Stimulated activated CD4-positive, alpha-beta T cell treated with anti-CD3 and anti-CD28 coated beads, Interleukin-12 subunit alpha, Interleukin-12 subunit beta, amount 100 ng/mL, for 48 hours (primary cell): ENCODE data around the gene RIC8A.

Experiments
- DNase-seq, 3 donors: peaks; one replicate each; pipeline ENCODE4 v3.0.0-alpha.2; 2020; ENCODE audit warnings: low read depth in 2 of 3, low spot score in 1 of 3

The RIC8A gene

DNA sequence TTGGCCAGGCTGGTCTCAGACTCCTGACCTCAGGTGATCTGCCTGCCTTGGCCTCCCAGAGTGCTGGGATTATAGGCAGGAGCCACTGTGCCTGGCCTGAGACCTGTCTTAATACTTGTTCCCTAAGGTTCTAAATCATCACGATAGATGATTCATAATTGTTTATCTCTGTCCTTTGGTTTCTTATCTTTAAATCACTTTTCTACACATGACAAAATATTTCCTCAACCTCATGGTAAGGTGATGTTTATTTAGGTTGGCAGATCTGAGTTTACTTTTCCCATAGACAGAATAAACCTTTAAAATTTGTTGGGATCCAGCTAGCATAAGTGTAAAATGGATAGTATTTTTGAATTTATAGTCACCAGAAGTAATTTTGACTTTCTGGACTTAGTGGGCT lies 32.8 kb downstream of the RIC8A start:
- DNase-seq = no peak

- no peak for DNase-seq
These were observed 34.1 kb downstream of the RIC8A start for GRCh38 chr11:241634-242033.

DNA sequence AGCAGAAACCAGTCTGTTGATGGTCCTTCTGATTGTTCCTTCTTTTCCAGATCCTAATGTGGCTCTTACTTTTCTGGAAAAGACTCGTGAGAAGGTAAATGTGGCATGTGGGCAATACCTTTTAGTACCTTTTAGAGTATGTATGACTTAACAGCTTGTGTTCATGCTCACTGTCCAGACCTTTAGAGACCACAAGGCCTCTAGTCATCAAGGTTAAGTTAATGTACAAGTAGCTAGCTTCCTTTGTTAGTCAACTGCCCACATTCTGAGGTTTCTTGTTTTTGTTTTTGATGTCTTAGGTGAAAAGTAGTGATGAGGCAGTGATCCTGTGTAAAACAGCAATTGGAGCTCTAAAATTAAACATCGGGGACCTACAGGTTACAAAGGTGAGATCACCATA lies 36.9 kb downstream of the RIC8A start:
- no peak for DNase-seq

- no peak for DNase-seq
These were observed 41.6 kb downstream of the RIC8A start for GRCh38 chr11:249062-249461.

DNA sequence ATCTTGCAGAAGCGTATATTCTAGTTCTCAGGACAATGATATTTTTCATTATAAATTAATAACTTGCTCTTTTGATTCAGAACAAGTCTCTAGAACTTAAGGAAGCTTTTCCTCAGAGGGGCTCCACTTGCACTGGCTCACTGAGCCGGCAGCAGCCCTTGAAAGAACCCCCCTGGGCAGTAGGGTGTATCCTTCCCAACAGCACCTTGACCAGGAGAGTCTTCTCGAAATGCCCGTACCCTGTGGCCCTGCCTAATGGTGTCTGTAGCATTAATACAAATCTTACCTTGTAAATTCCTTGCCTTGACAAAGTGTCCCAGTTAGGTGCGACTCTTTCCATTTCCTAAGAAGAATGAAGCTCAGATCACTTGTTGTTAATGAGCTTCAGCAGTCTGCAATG lies 42.8 kb downstream of the RIC8A start:
- DNase-seq = no peak

DNA sequence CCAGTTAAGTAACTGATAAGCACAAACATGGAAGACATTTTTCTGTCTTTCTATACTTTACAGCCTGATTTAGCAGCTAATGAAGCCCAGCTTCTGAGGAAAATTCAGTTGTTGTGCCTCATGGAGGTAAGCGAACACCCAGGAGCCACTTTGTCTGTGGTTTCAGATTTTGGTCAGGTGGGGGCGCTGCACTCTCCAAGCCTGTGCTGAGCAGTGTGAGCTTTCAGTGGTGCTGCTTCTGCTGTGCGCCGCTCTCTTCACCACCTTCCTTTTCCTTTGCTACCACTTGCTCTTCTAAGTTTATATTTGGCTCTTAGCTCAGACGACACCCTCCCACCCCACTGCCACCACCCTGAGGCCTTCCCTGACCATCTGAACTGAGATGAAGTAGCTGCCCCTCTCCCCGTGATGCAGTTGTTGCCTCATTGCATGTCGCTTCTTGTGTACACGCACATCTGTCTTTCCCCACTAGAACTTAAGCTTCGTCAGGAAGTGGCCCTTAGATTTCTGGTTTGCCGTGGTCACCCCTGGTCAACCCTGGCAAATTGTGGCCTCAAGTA lies 43.3 kb downstream of the RIC8A start:
- DNase-seq = peak; percentile 64 to 80 (median 65)

GRCh38 chr11:251550-251949 lies 44.0 kb downstream of the RIC8A start:
- DNase-seq = no peak

GRCh38 chr11:252666-253065 lies 45.2 kb downstream of the RIC8A start:
- DNase-seq = no peak

DNA sequence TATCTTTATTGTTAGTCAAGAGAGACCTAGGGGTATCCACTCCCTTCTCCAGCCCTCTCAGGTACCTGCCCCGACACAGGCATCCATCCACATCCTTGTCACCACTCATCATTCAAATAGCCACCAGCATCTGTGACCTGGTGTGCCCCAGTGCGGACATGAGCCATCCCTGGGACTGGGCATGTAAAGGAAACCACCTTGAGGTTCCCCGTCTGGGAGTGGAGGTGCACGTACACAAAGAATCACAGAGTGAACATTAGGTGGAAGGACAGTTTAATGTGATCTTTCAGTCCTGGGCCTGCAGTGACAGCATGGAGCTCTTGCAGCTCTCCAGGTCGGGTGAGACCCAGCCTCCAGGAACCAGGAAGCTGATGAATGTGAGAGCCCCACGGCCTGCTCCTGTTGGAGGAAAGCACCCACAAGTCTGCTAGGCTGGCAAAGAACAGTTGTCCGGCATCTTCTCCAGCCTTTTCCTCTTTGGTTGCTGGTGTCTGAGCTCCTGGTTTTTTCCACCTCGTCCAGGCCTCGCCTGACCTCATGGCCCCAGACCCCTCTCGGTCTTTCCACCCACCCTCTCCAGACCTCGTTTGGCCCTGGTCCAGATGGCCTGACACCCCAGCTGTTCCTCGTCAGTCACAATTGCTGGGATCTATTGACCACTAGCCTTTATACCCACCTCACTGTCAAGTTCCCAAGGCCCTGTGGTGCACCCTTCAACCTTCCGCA lies 45.8 kb downstream of the RIC8A start:
- no peak for DNase-seq

- no peak for DNase-seq
These were observed 46.4 kb downstream of the RIC8A start for GRCh38 chr11:253886-254270.

DNA sequence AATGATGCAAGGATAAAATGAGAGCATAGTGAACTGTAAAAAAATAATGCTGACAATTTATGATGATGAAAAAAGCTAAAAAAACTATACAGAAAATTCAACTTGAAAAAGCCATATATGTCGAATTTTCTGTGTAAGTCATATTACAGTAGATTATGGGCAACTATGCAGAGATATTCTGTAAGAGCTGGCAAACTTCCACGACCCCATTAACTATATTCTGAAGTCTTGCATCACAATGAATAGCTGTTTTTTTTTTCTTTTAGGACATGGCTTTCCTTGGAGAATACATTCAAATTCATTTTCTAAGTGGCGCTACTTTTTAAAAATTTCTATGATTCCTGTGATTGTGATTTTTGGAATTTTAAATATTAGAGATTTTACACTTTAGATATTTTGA lies 47.7 kb downstream of the RIC8A start:
- no peak for DNase-seq

DNA sequence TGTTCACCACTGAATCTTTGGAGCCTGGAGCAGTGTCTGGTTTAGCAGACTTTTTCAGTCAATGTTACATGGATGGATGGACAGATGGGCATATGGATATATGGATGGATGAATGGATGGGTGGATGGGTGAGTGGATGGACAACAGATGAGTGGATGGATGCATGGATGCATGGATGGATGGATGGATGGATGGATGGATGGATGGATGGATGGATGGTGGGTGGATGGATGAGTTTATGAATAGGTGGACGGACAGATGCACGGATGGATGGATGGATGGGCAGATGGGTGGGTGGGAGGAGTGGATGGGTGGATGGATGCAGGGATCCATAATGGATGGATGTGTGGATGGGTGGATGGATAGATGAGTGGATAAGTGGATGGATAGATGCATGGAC lies 48.3 kb downstream of the RIC8A start:
- no peak for DNase-seq

DNA sequence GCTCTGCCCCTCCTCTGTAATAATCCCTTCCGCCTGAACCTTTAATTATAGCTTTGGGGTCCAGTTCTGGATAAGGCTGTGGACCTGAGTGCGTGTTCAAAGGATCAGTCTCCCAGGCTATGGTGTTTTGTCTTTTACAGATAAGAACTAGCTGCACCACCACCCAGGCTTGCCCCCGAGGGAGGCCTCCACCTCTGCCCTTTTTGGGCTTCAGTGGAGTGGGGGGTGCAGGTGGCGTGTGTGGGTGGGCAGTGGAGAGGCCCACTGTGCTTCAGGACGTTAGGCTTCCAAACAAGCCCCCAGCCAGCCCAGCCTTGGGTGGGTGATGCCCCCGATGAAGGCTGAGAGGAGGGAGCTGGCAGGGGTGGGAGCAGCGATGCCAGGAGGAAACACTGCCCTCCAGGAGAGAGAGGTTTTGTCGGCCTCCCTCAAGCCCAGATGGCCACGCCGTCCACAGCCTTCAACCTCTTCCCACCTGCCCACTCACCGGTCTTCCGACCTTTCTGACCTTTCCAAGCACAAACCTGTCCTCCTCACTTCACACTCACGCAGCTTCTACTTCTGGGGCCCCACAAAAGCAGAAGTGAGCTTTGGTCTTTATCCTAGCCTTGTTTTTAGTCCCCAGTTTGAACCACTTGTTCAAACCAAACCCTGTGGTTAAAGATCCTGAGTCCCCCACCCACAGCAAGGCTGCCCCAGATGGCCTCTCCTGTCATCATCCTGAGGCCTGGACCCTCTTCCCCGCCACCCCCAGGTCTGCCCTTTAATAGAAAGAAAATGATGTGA lies 49.6 kb downstream of the RIC8A start:
- no peak for DNase-seq

DNA sequence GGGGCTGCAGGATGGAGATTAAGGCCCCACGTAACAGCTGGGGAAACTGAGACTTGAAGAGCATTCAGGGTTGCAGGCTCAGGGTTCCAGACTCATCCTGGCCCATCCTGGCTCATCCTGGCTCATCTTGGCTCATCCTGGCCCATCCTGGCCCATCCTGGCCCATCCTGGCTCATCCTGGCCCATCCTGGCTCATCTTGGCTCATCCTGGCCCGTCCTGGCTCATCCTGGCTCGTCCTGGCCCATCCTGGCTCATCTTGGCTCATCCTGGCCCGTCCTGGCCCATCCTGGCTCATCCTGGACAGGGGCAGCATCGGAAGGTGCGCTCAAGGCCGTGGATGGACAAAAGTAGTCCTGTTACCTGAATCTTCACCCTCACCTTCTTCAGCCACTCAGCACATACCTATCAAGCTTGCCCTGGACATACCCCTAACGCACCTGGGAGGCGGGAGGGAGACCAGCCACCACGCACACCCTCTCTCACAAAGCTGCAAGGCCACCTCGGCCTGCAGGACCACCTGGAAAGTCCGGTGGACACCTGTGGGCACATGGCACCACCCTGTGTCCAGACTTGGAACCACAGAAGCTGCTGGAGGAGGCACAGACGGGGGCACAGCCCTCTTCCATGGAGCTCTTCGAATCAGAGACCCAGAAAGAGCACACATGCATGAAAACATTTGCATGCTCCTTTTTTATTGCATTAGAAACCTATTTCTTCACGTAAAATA lies 50.4 kb downstream of the RIC8A start:
- DNase-seq = no peak

- no peak for DNase-seq
These were observed 51.9 kb downstream of the RIC8A start for GRCh38 chr11:259413-259812.

DNA sequence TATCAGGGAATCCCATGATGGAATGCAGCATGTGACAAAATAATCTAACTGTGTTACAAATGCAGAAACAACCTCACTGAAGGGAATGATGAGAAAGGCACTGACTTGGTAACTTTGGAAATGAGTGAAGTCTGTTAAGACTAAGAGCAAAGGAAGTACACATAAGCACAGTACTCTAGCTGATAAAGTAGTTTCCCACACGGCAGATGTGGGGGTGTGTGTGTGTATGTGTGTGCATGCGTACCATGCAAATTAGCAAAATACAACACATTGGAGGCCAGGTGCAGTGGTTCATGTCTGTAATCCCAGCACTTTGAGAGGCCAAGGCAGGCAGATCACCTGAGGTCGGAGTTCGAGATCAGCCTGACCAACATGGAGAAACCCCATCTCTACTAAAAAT lies 54.1 kb downstream of the RIC8A start:
- no peak for DNase-seq
